Stimulated activated CD4-positive, alpha-beta T cell treated with anti-CD3 and anti-CD28 coated beads, Interleukin-12 subunit alpha, Interleukin-12 subunit beta, amount 100 ng/mL, for 48 hours (primary cell): ENCODE measurements around the gene RASSF10.

Experiments
- DNase-seq, 3 donors: peaks; one replicate each; pipeline ENCODE4 v3.0.0-alpha.2; 2020; ENCODE audit warnings: low read depth in 2 of 3, low spot score in 1 of 3

The RASSF10 gene

GRCh38 chr11:13008625-13009475 is at the start of gene RASSF10:
Gene RASSF10, plus strand, starts transcription at chr11:13009316. Its CDS starts 261 bp downstream, at chr11:13009577.
- no peak for DNase-seq

- no peak for DNase-seq
Measured at GRCh38 chr11:12961615-12962014, 47.5 kb upstream of the RASSF10 start.

- DNase-seq = no peak
Measured at GRCh38 chr11:12962306-12962705, 46.8 kb upstream of the RASSF10 start.

DNA sequence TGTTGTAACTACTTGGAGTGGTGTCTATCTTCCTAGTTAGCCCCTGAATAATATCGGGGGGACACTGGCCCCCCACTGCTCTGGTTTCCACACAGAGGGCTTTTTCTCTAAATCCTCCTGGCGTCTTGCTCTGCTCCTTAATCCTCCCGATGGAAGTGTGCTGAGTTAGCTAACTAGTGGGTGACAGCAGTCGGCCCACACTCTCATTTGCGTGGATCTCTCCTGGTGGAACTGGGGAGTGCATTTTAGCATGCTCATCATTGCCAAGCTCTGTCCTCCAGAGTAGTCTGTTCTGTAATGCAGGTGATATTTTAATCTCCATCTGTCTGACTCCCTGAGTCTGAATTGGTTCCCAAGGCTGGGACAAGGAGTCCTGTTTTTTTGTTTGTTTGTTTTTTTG is 46.1 kb upstream of the RASSF10 start:
- no peak for DNase-seq

GRCh38 chr11:12963792-12964536 is 45.2 kb upstream of the RASSF10 start:
- DNase-seq = peak; percentile 30 to 67 (median 58)

- no peak for DNase-seq
Measured at GRCh38 chr11:12964650-12965049, 44.5 kb upstream of the RASSF10 start.

GRCh38 chr11:12966002-12966401 is 43.1 kb upstream of the RASSF10 start:
- DNase-seq = no peak

DNA sequence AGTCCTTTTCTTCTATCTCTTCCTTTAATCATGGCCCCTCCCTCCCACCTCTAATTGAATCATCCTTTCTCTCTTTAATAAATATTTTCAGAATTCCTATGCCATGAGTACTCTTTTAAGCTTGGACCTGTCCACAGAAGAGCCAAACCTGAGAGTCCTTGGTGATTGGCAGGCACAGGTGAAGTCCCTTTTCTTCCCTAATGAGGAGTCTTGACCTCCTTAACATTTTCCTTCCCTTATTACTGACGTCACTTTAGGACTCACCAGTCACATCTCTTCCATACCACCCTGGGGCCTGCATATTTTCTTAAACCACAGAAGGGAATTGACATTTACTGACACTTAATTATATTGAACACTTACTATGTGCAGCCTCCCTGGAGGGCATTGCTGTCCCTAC is 41.0 kb upstream of the RASSF10 start:
- no peak for DNase-seq

DNA sequence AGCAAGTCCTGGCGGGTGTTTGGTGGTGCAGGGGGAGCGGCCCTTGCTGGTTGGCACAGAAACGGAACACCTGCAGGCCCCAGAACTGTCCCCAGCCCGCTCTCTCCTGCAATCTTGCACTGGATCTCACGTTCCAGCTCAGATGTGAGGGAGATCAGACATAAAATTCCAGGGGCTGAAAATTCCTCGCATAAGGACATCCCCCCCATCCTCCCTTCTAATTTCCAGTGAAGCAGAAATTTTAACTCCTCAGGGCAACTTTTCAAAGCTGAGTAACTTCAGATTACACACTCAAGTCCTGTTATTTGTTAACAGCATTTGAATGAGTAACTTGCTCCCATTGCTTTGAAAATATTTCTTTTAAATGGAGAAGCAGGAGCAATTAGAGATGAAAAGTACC is 40.3 kb upstream of the RASSF10 start:
- DNase-seq = no peak

GRCh38 chr11:12971955-12972354 is 37.2 kb upstream of the RASSF10 start:
- DNase-seq = no peak

DNA sequence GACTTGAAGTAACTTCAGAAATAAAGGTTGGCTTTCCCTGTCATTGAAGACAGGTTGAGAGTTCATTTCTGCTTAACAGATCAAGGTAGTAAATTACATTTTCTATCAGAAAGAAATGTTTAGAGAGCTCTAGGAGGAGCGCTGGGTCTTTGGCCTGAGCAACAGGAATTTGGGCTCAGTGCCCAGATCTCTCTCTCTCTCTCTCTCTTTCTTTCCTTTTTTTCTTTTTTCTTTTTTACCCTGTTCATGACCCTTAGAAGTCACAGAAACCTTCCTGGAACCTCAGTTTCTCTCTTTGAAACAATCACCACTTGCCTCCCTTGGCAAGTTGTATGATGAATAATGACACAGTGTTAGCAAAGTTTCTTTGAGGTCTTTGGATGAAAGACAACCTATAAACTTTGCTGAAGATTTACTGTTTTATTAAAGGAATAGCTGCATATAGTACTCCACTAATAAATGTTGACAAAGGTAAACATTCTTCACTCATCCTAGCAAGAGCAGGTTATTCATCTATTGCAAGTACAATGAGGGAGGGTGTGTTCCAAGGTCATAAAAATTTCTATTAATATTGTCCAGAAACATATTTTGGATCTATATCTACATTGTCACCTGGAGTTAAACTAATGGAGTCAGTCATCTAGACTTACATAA is 35.5 kb upstream of the RASSF10 start:
- no peak for DNase-seq

- DNase-seq = no peak
Measured at GRCh38 chr11:12975195-12975594, 33.9 kb upstream of the RASSF10 start.

GRCh38 chr11:12979928-12980689 is 29.0 kb upstream of the RASSF10 start:
- DNase-seq = no peak

DNA sequence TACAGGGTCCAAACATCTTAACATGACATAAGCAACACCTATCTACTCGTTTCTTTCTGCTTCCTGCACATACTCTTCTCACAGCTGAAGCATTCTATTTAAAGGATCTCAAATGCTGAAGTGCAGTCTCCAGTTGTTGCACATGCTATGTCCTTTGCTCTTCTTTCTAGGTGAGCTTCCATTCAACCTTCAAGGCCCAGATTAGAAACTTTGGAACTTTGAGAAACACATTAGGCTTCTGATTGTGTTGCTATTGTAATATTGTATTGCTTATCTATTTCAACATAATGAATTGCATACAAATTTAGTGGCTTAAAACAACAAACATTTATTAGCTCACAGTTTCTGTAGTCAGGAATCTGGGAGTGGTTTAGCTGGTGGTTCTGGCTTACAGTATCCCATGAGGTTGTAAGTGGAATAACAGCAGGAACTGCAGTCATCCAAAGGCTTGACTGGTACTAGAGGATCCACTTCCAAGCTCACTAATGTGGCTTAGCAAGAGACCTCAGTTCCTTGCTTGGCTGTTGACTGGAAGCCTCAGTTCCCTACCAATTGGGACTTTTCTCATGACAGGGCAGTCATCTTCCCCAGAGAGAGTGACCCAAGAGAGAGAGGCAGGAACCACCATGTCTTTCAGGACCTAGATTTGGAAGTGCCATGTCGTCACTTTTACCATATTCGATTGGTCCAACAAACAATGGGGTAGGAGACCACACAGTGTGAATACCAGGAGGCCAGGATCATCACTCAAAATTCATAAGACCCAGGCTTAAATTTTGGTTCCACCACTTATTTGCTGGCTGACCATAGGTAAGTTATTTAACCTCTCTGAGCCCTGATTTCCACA is 27.2 kb upstream of the RASSF10 start:
- no peak for DNase-seq

- no peak for DNase-seq
Measured at GRCh38 chr11:12983336-12983735, 25.8 kb upstream of the RASSF10 start.

DNA sequence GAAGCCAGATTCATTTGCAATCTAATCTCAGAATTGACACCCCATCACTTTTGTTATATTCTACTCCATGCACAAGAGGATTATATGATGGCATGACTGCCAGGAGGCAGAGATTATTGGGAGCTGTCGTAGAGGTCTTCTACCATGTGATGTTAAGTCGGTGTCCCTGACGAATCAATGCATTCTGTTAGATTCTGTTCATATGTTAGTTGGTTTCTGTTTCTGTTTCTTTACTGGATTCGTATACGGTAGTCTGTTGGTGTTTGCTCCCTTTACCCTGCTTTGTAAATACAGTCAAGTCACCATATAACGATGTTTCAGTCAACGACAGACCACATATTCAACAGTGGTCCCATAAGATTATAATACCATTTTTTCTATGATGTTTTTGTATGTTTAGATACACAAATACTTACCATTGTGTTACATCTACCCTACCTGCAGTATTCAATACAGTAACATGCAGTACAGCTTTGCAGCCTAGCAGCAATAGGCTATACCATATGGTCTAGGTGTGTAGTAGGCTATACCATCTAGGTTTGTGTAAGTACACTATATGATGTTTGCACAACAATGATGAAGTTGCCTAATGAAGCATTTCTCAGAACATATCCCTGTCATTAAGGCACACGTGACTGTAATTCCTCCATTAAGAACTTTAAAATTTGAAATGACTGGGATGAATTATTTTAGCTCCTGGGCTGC is 22.8 kb upstream of the RASSF10 start:
- DNase-seq = no peak

DNA sequence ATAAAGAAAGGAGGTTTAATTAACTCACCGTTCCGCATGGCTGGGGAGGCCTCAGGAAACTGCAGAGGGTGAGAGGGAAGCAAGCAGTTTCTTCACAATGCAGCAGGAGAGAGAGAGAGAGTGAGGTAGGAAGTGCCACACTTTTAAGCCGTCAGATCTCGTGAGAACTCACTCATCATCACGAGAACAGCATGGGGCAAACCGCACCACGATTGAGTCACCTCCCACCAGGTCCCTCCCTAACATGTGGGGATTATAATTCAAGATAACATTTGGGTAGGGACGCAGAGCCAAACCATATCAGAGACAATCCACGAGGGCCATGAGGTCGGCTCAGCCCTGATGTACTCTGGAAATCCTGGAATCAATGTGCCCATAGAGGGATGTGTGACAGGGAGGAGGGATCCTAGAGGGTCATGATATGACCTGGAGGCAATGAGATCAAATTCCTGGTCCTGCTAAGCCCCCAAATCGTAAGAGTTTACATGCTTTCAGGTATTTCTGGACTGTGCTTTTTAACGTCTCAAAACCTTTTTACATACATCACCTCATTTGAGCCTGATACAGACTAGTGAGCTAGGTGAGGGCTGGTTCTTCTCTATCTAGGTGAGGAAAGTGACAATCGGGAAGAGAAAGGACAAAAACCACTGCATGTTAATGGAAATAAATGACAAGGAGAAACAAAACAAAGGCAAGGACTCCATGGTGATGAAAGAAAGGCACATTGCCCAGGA is 19.5 kb upstream of the RASSF10 start:
- no peak for DNase-seq

GRCh38 chr11:12990162-12990480 is 19.0 kb upstream of the RASSF10 start:
- DNase-seq = no peak

DNA sequence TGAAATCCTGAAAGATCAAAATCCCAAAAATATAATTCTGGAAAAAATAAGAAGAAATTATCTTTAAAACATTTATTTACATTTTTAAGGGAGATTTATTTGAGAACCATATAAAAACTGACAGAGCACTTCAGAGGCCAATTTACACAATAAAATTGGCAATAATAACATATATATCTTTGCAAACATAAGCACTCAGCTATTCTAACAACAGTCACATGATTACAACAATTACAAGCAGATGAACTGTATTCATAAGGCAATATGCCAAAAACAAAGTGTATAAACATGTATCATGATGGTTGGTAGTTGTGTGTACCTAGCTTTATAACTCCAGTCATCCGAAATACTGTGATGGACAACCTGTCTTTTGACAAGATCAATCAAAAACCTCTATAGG is 17.7 kb upstream of the RASSF10 start:
- no peak for DNase-seq
